Fibroblast of the aortic adventitia (primary cell): ENCODE measurements around the gene PLEKHG3. TPM values are rescaled to one million over a fixed set of nuclear protein-coding genes. Genes with fewer than 3 reads are reported as not detected.

Experiments used
- DNase-seq: peaks from one replicate; pipeline ENCODE4 v3.0.0-alpha.2; 2010; ENCODE audit warnings: low read depth
- H3K4me3 ChIP-seq: 2 replicates; pipeline ENCODE4 v1.5.1; 2011; ENCODE audit warnings: low read depth, mild to moderate bottlenecking, control low read depth, low read length, moderate library complexity
- total RNA-seq: library from RNA; depleted of rRNA; stranded (reverse); fragments of >200 nt; gene quantifications from 2 replicates; pipeline ENCODE4 v1.2.3, GENCODE V29; 2012; ENCODE audit warnings: low replicate concordance
- TF ChIP-seq, protein P1 (sequence below): IDR thresholded peaks from 2 replicates; pipeline ENCODE4 v1.5.1; 2011; ENCODE audit warnings: mild to moderate bottlenecking, low read length, control low read depth, inconsistent platforms; ENCODE audit not compliant: insufficient read depth

Gene PLEKHG3
- total RNA-seq, 1 donor = 9.0 TPM

- DNase-seq = no peak
- no peak overlapping the region for H3K4me3 ChIP-seq
- TF ChIP-seq, protein P1, sequence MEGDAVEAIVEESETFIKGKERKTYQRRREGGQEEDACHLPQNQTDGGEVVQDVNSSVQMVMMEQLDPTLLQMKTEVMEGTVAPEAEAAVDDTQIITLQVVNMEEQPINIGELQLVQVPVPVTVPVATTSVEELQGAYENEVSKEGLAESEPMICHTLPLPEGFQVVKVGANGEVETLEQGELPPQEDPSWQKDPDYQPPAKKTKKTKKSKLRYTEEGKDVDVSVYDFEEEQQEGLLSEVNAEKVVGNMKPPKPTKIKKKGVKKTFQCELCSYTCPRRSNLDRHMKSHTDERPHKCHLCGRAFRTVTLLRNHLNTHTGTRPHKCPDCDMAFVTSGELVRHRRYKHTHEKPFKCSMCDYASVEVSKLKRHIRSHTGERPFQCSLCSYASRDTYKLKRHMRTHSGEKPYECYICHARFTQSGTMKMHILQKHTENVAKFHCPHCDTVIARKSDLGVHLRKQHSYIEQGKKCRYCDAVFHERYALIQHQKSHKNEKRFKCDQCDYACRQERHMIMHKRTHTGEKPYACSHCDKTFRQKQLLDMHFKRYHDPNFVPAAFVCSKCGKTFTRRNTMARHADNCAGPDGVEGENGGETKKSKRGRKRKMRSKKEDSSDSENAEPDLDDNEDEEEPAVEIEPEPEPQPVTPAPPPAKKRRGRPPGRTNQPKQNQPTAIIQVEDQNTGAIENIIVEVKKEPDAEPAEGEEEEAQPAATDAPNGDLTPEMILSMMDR = no peak
Measured at GRCh38 chr14:64738281-64738804, 34.1 kb downstream of the PLEKHG3 start.

- TF ChIP-seq, protein P1 = no peak
- no peak for DNase-seq
Measured at GRCh38 chr14:64741200-64741599, 37.0 kb downstream of the PLEKHG3 start.

GRCh38 chr14:64741961-64742360 lies 37.7 kb downstream of the PLEKHG3 start:
- TF ChIP-seq, protein P1 = no peak
- H3K4me3 ChIP-seq = no peak overlapping the region
- no peak for DNase-seq

More at GRCh38 chr14:64741200-64741599, 37.0 kb downstream of the PLEKHG3 start:
- no peak overlapping the region for H3K4me3 ChIP-seq

DNA sequence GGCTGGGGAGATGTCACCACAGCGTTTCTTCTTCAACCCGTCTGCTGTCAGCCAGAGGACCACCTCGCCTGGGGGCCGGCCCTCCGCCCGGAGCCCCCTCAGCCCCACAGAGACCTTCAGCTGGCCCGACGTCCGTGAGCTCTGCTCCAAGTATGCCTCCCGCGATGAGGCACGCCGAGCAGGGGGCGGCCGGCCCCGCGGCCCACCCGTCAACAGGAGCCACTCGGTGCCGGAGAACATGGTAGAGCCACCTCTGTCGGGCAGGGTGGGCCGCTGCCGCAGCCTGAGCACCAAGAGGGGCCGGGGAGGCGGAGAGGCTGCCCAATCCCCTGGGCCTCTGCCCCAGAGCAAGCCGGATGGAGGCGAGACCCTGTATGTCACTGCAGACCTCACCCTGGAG lies 38.8 kb downstream of the PLEKHG3 start:
- TF ChIP-seq, protein P1 = no peak
- no peak for DNase-seq
- H3K4me3 ChIP-seq = no peak overlapping the region

GRCh38 chr14:64745511-64746091 lies 41.4 kb downstream of the PLEKHG3 start:
- TF ChIP-seq, protein P1 = peak; percentile 19
- no peak overlapping the region for H3K4me3 ChIP-seq
- peak; percentile 48 for DNase-seq

DNA sequence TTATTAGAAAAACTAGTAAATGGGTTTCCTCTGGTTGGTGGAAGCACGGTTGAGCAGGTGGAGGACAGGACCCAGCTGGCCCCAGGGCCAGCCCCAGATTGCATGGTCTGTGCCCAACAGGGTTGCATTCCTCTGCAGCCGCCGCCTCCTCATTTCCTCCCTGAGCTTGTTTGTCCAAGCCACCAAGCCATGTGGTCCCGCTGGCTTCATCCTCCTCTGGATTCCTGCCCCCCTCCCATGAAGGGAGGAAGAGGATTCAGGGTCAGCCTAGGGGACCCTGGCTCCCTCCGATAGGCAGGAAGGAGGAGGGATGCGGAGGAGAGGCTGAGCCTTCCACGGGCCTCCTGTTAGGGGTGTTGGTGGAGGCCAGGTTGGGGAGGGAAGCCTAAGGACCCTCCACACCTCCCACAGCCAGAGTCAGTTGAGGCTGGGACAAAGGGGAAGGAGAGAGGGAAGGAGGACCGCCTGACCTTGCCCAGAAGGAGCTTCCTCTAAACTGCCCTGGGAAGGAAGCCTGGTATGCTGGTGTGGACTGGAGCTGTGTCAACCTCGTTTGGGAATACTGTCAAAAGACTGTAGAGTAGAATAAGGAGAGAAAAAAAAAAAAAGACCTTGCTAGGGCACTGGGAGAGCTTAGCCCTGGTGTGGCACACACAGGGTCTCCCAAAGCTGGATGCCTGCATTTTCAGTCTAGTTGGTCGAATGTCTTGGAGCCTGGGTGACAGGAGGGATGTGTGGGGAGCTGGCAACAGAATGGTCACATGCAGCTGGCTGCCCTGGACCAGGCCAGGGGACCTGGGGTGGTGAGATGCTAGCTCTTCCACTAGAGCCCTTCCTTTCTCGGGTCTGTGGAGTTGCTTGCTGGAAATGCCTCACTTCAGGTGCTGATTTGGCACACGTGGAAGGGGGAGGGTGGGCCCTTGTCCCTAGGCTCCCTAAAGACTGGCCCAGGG lies 42.4 kb downstream of the PLEKHG3 start:
- TF ChIP-seq, protein P1 = no peak
- DNase-seq = peak; percentile 25

More for the DNA sequence above, 42.4 kb downstream of the PLEKHG3 start:
- no peak overlapping the region for H3K4me3 ChIP-seq
